IMR-90 (cell line): ENCODE data around the gene IGHMBP2. TPM values are rescaled to one million over a fixed set of nuclear protein-coding genes. Genes with fewer than 3 reads are reported as not detected.
A peak's percentile ranks its signal among the peaks of the same experiment; 100 is the strongest.

Experiments
- ATAC-seq: fragments of 200-7000 bp; cut with Tn5 transposase; 2 replicates; pipeline ENCODE4 v1.9.1; 2020; ENCODE audit warnings: low read depth, mild to moderate bottlenecking, moderate library complexity
- BruUV-seq: library from RNA; stranded (reverse); fragments of 400-500 nt; replicated peaks from 2 replicates; lab custom pipeline; 2021; lab: Mats Ljungman, UMichigan
- CTCF ChIA-PET: fragments of 300-600 bp; formaldehyde crosslinking; extraction: SDS; loops from one replicate; lab custom pipeline; 2021; ENCODE audit warnings: antibody characterized with exemption; lab: Yijun Ruan, JAX
- POLR2A ChIA-PET: fragments of 300-600 bp; sonication (Branson Sonifier 250); formaldehyde crosslinking; loops from one replicate; lab custom pipeline; 2022; ENCODE audit warnings: antibody characterized with exemption; ENCODE audit not compliant: unreplicated experiment; lab: Charles Lee
- DNase-seq: peaks from one replicate; pipeline ENCODE4 v3.0.0; 2013
- H2AFZ ChIP-seq: replicated peaks from 2 replicates; pipeline ENCODE3; 2013; ENCODE audit warnings: low read length, mild to moderate bottlenecking; ENCODE audit not compliant: poor library complexity
- H2AK5ac ChIP-seq: 2 replicates; pipeline ENCODE4 v1.6.1; 2013; ENCODE audit warnings: low read depth, low read length, inconsistent platforms
- H2AK9ac ChIP-seq: replicated peaks from 2 replicates; pipeline ENCODE3; 2013; ENCODE audit warnings: mild to moderate bottlenecking, low read depth, low read length, moderate library complexity; ENCODE audit not compliant: poor library complexity
- H2BK120ac ChIP-seq: 2 replicates; pipeline ENCODE4 v1.6.1; 2013; ENCODE audit warnings: low read depth, low read length, inconsistent platforms
- H2BK15ac ChIP-seq: 3 replicates; pipeline ENCODE4 v1.6.1; 2013; ENCODE audit warnings: low read depth, low read length, inconsistent platforms
- H2BK20ac ChIP-seq: 2 replicates; pipeline ENCODE4 v1.6.1; 2013; ENCODE audit warnings: low read depth, mild to moderate bottlenecking, inconsistent platforms, low read length, moderate library complexity
- H2BK5ac ChIP-seq: 2 replicates; pipeline ENCODE4 v1.6.1; 2013; ENCODE audit warnings: mild to moderate bottlenecking, low read depth, low read length, inconsistent platforms; ENCODE audit not compliant: poor library complexity, severe bottlenecking
- H3K14ac ChIP-seq: replicated peaks from 2 replicates; pipeline ENCODE4 v1.6.1; 2013; ENCODE audit warnings: low read depth, low read length, inconsistent platforms
- H3K18ac ChIP-seq: 2 replicates; pipeline ENCODE4 v1.6.1; 2013; ENCODE audit warnings: low read depth, low read length, control low read depth
- H3K23ac ChIP-seq: 2 replicates; pipeline ENCODE4 v1.6.1; 2013; ENCODE audit warnings: low read depth, low read length, inconsistent platforms
- H3K27ac ChIP-seq: 2 replicates; pipeline ENCODE4 v1.5.1; 2013; ENCODE audit warnings: mild to moderate bottlenecking, control low read depth, low read length; ENCODE audit not compliant: insufficient read depth
- H3K27me3 ChIP-seq: 2 replicates; pipeline ENCODE4 v1.6.1; 2013; ENCODE audit warnings: low read length; ENCODE audit not compliant: control insufficient read depth, insufficient read depth
- H3K36me3 ChIP-seq: 2 replicates; pipeline ENCODE4 v1.6.1; 2013; ENCODE audit warnings: low read length, mixed read lengths; ENCODE audit not compliant: control insufficient read depth, insufficient read depth
- H3K4ac ChIP-seq: 2 replicates; pipeline ENCODE4 v1.6.1; 2013; ENCODE audit warnings: low read depth, low read length, inconsistent platforms
- H3K4me1 ChIP-seq: 2 replicates; pipeline ENCODE4 v1.6.1; 2013; ENCODE audit warnings: low read length, mixed read lengths; ENCODE audit not compliant: control insufficient read depth, insufficient read depth
- H3K4me2 ChIP-seq: 2 replicates; pipeline ENCODE4 v1.6.1; 2013; ENCODE audit warnings: low read depth, mild to moderate bottlenecking, control low read depth, low read length, moderate library complexity
- H3K4me3 ChIP-seq: 2 replicates; pipeline ENCODE4 v1.5.1; 2013; ENCODE audit warnings: low read depth, mild to moderate bottlenecking, control low read depth, low read length, moderate library complexity; ENCODE audit not compliant: insufficient read depth
- H3K56ac ChIP-seq: 2 replicates; pipeline ENCODE4 v1.6.1; 2013; ENCODE audit warnings: low read length, inconsistent platforms; ENCODE audit not compliant: insufficient read depth; ENCODE audit errors: extremely low read depth
- H3K79me1 ChIP-seq, 2 experiments: 2 replicates each; pipeline ENCODE4 v1.6.1; 2013; ENCODE audit warnings: low read length in 2 of 2, inconsistent platforms in 1 of 2, low read depth in 1 of 2
- H3K9ac ChIP-seq: 2 replicates; pipeline ENCODE4 v1.6.1; 2013; ENCODE audit warnings: low read depth, low read length, control low read depth
- H3K9me1 ChIP-seq: 2 replicates; pipeline ENCODE4 v1.6.1; 2013; ENCODE audit warnings: low read length, inconsistent platforms; ENCODE audit not compliant: insufficient read depth
- H3K9me3 ChIP-seq: 2 replicates; pipeline ENCODE4 v1.6.1; 2013; ENCODE audit warnings: low read length; ENCODE audit not compliant: control insufficient read depth, insufficient read depth
- H4K20me1 ChIP-seq: 2 replicates; pipeline ENCODE4 v1.6.1; 2013; ENCODE audit warnings: low read length, inconsistent platforms; ENCODE audit not compliant: insufficient read depth
- H4K5ac ChIP-seq: 2 replicates; pipeline ENCODE4 v1.6.1; 2013; ENCODE audit warnings: mild to moderate bottlenecking, low read depth, low read length, control low read depth
- H4K8ac ChIP-seq, 2 experiments: 2 replicates each; pipeline ENCODE4 v1.6.1; 2013; ENCODE audit warnings: low read depth in 2 of 2, low read length in 2 of 2, control low read depth in 1 of 2, inconsistent platforms in 1 of 2
- H4K91ac ChIP-seq: 2 replicates; pipeline ENCODE4 v1.6.1; 2013; ENCODE audit warnings: low read depth, low read length, inconsistent platforms; ENCODE audit not compliant: insufficient read depth
- CEBPB ChIP-seq: IDR thresholded peaks from 2 replicates; pipeline ENCODE4 v1.6.1; 2012; ENCODE audit warnings: low read depth, low read length, improper control_type of control experiment
- CHD1 ChIP-seq: IDR thresholded peaks from 2 replicates; pipeline ENCODE4 v1.6.1; 2012; ENCODE audit warnings: low read depth, low read length, improper control_type of control experiment
- CTCF ChIP-seq: conservative IDR thresholded peaks from 2 replicates; pipeline ENCODE4 v1.5.1; 2012; ENCODE audit warnings: mild to moderate bottlenecking, low read depth, low read length, improper control_type of control experiment
- FOS ChIP-seq: fragments of 150-350 bp; IDR thresholded peaks from 2 replicates; pipeline ENCODE4 v1.6.1; 2016; ENCODE audit warnings: low read depth, low read length
- MAZ ChIP-seq: IDR thresholded peaks from 2 replicates; pipeline ENCODE4 v1.6.1; 2012; ENCODE audit warnings: low read depth, mild to moderate bottlenecking, low read length, improper control_type of control experiment, moderate library complexity, borderline replicate concordance
- POLR2A ChIP-seq: IDR thresholded peaks from 2 replicates; pipeline ENCODE4 v1.6.1; 2012; ENCODE audit warnings: mild to moderate bottlenecking, low read depth, low read length
- SMC3 ChIP-seq: fragments of 150-350 bp; IDR thresholded peaks from 2 replicates; pipeline ENCODE4 v1.6.1; 2016; ENCODE audit warnings: low read depth, mild to moderate bottlenecking, antibody characterized with exemption, low read length, moderate library complexity
- USF2 ChIP-seq: fragments of 150-350 bp; IDR thresholded peaks from 2 replicates; pipeline ENCODE4 v1.6.1; 2017; ENCODE audit warnings: mild to moderate bottlenecking, antibody characterized with exemption, low read length, low read depth
- WGBS, 2 experiments: methylation state at CpG; one replicate each; pipeline versions ENCODE4 v1.1.5 to v1.1.7; 2013; ENCODE audit warnings: missing lambda C conversion rate in 2 of 2; ENCODE audit not compliant: insufficient read length in 1 of 2; ENCODE audit errors: extremely low coverage in 2 of 2; 5-methylcytosine and 5-hydroxymethylcytosine counted together
- dilution Hi-C: fragments of 300-500 bp; cut with HindIII; formaldehyde crosslinking; loops from one replicate; pipeline ENCODE4 v1.14.3; 2018; ENCODE audit warnings: low sequenced_read_pairs; ENCODE audit not compliant: unreplicated experiment
- in situ Hi-C: fragments of 300-500 bp; cut with MboI; formaldehyde crosslinking; loops from 3 replicates; pipeline ENCODE4 v1.14.3; 2019; ENCODE audit warnings: low sequenced_read_pairs, inconsistent platforms, mixed read lengths
- intact Hi-C: fragments of 100-400 bp; cut with micrococcal nuclease; formaldehyde crosslinking; loops from 2 replicates; pipeline ENCODE4 v1.10.0; 2022
- polyA plus RNA-seq, 3 experiments: library from polyadenylated mRNA; depleted of rRNA; stranded (reverse); fragments of >200 nt; gene quantifications; 2 replicates each; pipeline ENCODE4 v1.2.3, GENCODE V29; 2012; ENCODE audit warnings: low replicate concordance in 1 of 3
- total RNA-seq: library from RNA; depleted of rRNA; stranded (reverse); fragments of >200 nt; gene quantifications from 2 replicates; pipeline ENCODE4 v1.2.3, GENCODE V29; 2012

Gene IGHMBP2
- total and polyA plus RNA-seq, 2 of the 4 experiments (the other 2 are of a cell fraction) = 4.5 to 11.1 TPM

- dilution Hi-C loops = no loop called here
- H2BK20ac ChIP-seq = no peak overlapping the region
- in situ Hi-C loops = loop anchor here (25.0 kb wide), 1 partner anchor 715 kb away; no protein-coding TSS in a partner anchor
- 63% methylated on average over 5 of the region's 11 CpGs; no CpG with 5 or more reads in 1 of the 2 experiments for WGBS, 2 experiments
- H4K91ac ChIP-seq = no peak overlapping the region
- no peaks in the 10 kb centered on the region; the same call in 1 of the 2 replicates for H3K27me3 ChIP-seq
- H4K20me1 ChIP-seq = no peaks in the 10 kb centered on the region
- H3K4me2 ChIP-seq = no peak overlapping the region
- no peaks in the 10 kb centered on the region; the same call in 1 of the 2 replicates for H3K9me1 ChIP-seq
- no peak overlapping the region for H4K5ac ChIP-seq
- intact Hi-C loops = no loop called here
- H3K9me3 ChIP-seq = no peaks in the 10 kb centered on the region
- peaks cover 14% of the 10 kb centered on the region for H3K4me1 ChIP-seq
- ATAC-seq = no peak
- H2BK5ac ChIP-seq = no peak overlapping the region
- H2AK5ac ChIP-seq = no peak overlapping the region
- H3K36me3 ChIP-seq = no peaks in the 10 kb centered on the region
- H3K23ac ChIP-seq = no peak overlapping the region
- no peak overlapping the region for H3K18ac ChIP-seq
- TF ChIP-seq CEBPB = 0 out of 2 replicates have a peak, but pooled peaks have one; percentile 17
- TF ChIP-seq CTCF = no peak
- no peak for TF ChIP-seq SMC3
- TF ChIP-seq MAZ = no peak
- TF ChIP-seq CHD1 = no peak
- no peak for TF ChIP-seq FOS
- TF ChIP-seq USF2 = no peak
- TF ChIP-seq POLR2A = no peak
- no peak overlapping the region for H3K27ac ChIP-seq
- H3K4ac ChIP-seq = no peak overlapping the region
- no peak for DNase-seq
- no peak overlapping the region for H2AFZ ChIP-seq
- ChIA-PET CTCF (interaction anchor here (1.0 kb wide), 1 partner anchor 61 kb away, joined by 3 read pairs; no protein-coding TSS in a partner anchor), POLR2A (no interaction called here)
- H4K8ac ChIP-seq = no peak overlapping the region
- no peak overlapping the region for H3K14ac ChIP-seq
- no TSS peak for BruUV-seq
- H3K9ac ChIP-seq = no peak overlapping the region
- no peak overlapping the region for H2BK15ac ChIP-seq
- no peak overlapping the region for H3K56ac ChIP-seq
- H2AK9ac ChIP-seq = no peak overlapping the region
- H3K4me3 ChIP-seq = no peak overlapping the region
- H3K79me1 ChIP-seq = no peaks in the 10 kb centered on the region
- no peak overlapping the region for H2BK120ac ChIP-seq
Observed at GRCh38 chr11:68947151-68947550, 43.5 kb downstream of the IGHMBP2 start.
